Nephron (organoid): ENCODE data around the gene MBNL1.
A peak's percentile ranks its signal among the peaks of the same experiment; 100 is the strongest.

ENCODE experiments used
- H3K27ac Mint-ChIP-seq, 3 experiments: 2 replicates each; pipeline ENCODE4 v1.8.0; 2020; ENCODE audit warnings: mixed read lengths in 3 of 3, mild to moderate bottlenecking in 2 of 3, moderate library complexity in 1 of 3
- H3K27me3 Mint-ChIP-seq: 2 replicates; pipeline ENCODE4 v1.8.0; 2021; ENCODE audit warnings: low read depth, mild to moderate bottlenecking, moderate library complexity, mixed read lengths
- H3K36me3 Mint-ChIP-seq: 2 replicates; pipeline ENCODE4 v1.8.0; 2020; ENCODE audit warnings: low read depth, mixed read lengths
- H3K4me1 Mint-ChIP-seq: 2 replicates; pipeline ENCODE4 v1.8.0; 2020; ENCODE audit warnings: mixed read lengths
- H3K4me3 Mint-ChIP-seq, 3 experiments: 2 replicates each; pipeline ENCODE4 v1.8.0; 2020; ENCODE audit warnings: mild to moderate bottlenecking in 3 of 3, mixed read lengths in 3 of 3, moderate library complexity in 2 of 3
- H3K9me3 Mint-ChIP-seq: 2 replicates; pipeline ENCODE4 v1.8.0; 2020; ENCODE audit warnings: mixed read lengths
- TF ChIP-seq, protein P1 (sequence below), 3 experiments: fragments of 200-600 bp; sonication (generic); IDR thresholded peaks; one replicate each; pipeline ENCODE4 v1.5.0; 2021; ENCODE audit warnings: antibody characterized with exemption in 3 of 3; ENCODE audit not compliant: unreplicated experiment in 3 of 3

MBNL1 gene

DNA sequence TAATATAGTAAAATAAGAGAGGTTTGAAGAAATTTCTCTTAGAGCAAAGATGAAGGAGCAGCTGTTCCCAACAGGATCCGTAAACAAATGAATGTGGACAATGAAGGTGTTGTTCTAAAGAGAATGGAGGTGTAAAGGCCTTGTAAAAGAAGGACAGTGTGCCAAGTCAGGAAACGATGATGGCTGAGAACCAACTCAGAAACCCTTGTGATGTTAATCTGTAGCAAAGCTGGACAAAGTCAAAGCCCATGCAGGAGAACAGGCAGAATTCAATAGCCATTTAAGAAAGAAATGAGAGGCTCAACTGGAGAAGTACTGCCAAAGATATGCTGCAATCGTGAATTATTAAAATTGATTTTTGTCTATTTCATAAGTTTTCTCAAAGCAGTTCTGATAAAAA is 192.2 kb downstream of the MBNL1 start:
- no peaks in the 10 kb centered on the region for H3K9me3 Mint-ChIP-seq
- H3K4me3 Mint-ChIP-seq: no peak overlapping the region
- H3K27me3 Mint-ChIP-seq: no peaks in the 10 kb centered on the region
- no peak overlapping the region for H3K27ac Mint-ChIP-seq
- H3K36me3 Mint-ChIP-seq: peaks cover 31% of the 10 kb centered on the region
- TF ChIP-seq, protein P1, sequence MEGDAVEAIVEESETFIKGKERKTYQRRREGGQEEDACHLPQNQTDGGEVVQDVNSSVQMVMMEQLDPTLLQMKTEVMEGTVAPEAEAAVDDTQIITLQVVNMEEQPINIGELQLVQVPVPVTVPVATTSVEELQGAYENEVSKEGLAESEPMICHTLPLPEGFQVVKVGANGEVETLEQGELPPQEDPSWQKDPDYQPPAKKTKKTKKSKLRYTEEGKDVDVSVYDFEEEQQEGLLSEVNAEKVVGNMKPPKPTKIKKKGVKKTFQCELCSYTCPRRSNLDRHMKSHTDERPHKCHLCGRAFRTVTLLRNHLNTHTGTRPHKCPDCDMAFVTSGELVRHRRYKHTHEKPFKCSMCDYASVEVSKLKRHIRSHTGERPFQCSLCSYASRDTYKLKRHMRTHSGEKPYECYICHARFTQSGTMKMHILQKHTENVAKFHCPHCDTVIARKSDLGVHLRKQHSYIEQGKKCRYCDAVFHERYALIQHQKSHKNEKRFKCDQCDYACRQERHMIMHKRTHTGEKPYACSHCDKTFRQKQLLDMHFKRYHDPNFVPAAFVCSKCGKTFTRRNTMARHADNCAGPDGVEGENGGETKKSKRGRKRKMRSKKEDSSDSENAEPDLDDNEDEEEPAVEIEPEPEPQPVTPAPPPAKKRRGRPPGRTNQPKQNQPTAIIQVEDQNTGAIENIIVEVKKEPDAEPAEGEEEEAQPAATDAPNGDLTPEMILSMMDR (IDR thresholded peaks at IDR 0.05; ENCODE audit: unreplicated experiment in 3 of 3): no peak
- peaks cover 3% of the 10 kb centered on the region for H3K4me1 Mint-ChIP-seq

DNA sequence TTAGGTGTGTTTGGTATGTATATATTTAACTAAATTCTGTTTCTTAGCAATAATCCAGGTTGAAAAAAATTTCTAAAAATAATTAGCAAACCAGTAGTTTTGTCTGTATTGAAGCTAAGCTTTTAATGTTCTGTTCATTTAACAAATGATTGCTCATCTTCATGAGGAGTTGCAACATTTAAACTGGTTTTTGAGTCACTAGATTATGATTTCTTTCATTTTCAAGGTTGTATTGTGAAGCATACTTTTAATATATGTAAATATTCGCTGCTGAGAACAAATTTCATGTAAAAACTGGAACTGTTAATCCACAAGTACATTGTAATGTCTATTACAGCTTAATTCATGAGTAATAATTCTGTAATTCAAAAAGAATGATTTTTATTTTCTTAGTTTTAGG is 192.7 kb downstream of the MBNL1 start:
- Mint-ChIP-seq H3K36me3 (peaks cover 28% of the 10 kb centered on the region), H3K4me3 (no peak overlapping the region), H3K27ac (no peak overlapping the region), H3K4me1 (no peaks in the 10 kb centered on the region), H3K27me3 (no peaks in the 10 kb centered on the region), H3K9me3 (no peaks in the 10 kb centered on the region)
- TF ChIP-seq, protein P1 (IDR thresholded peaks at IDR 0.05; ENCODE audit: unreplicated experiment in 3 of 3): no peak

DNA sequence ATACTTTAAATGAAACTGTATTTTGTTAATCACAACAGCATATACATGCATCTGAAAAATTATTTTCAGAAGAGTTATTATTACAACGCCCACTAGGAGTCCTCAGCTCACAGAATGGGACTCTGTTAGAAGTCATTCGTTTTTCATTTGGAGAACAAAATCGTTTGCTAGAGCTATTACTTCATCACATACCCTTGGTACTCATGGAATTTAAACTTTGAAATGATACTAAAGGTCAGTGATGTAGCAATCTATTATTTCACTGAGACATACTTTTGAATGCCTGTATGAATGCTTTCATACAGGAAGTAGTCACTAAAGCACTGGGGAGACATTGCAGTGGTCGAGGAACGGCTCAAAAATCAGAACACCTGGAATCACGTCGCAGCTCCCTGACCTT is 198.1 kb downstream of the MBNL1 start:
- H3K27me3 Mint-ChIP-seq: no peaks in the 10 kb centered on the region

DNA sequence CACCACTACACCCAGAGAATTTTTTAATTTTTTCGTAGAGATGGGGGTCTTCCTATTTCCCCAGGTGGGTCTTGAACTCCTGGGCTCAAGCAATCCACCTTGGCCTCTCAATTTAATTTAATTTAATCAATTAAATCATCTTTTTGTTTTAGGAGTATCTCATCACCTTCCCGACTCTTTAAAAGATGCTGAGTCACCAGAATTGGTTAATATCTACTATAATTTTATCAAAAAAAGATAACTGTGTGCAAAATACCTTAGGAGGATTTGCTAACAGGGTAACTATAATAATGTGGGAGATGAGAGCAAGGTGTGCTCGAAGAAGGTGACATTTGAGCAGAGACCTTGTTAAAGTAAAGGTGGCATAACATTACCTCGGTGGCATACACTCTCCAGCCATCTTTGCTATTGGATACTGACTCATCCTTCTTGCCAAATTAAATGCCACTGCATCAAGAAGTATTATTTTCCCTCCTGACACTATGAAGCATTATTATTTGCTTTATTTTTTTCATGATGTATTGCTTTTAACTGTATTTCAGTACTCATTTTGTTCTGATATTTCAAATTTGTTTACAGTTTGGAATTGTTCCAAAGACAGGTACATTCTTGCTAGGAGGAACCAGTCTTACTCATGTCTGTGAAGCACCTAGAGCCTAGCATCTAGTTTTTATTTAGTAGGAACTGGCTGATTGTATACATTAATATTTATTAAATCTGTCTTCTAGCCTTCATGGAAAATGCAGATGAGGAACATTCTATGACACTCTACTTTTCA is 200.7 kb downstream of the MBNL1 start:
- peaks cover 6% of the 10 kb centered on the region for H3K27me3 Mint-ChIP-seq
- TF ChIP-seq, protein P1 (IDR thresholded peaks at IDR 0.05; ENCODE audit: unreplicated experiment in 3 of 3): no peak
- H3K4me3 Mint-ChIP-seq: no peak overlapping the region
- H3K36me3 Mint-ChIP-seq: peaks cover 4% of the 10 kb centered on the region
- no peaks in the 10 kb centered on the region for H3K4me1 Mint-ChIP-seq
- H3K27ac Mint-ChIP-seq: no peak overlapping the region
- H3K9me3 Mint-ChIP-seq: no peaks in the 10 kb centered on the region

More for the DNA sequence above, 198.1 kb downstream of the MBNL1 start:
- H3K36me3 Mint-ChIP-seq: peaks cover 9% of the 10 kb centered on the region
- H3K9me3 Mint-ChIP-seq: no peaks in the 10 kb centered on the region
- H3K4me1 Mint-ChIP-seq: no peaks in the 10 kb centered on the region
- no peak overlapping the region for H3K4me3 Mint-ChIP-seq
- TF ChIP-seq, protein P1 (IDR thresholded peaks at IDR 0.05; ENCODE audit: unreplicated experiment in 3 of 3): peak; percentile 30 to 47 (median 43)
- no peak overlapping the region for H3K27ac Mint-ChIP-seq

DNA sequence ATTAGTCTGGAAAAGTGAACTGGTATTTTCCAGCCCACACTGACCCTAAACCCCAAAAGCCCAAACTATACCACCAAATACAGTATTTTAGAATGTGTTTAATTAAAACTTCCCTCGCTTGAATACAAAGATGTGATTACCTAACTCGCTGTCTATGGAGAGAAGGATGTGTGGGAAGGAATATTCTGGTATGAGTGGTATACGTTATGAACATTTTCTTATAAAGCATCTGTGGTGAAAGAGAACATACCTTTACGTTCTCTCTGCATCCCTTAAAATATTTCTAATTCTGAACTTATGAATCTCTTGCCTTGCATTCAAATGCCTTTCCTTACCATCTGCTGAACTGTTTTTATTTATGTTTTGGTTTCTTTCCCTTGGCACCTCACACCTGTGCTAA is 201.4 kb downstream of the MBNL1 start:
- no peaks in the 10 kb centered on the region for H3K9me3 Mint-ChIP-seq
- no peak overlapping the region for H3K27ac Mint-ChIP-seq
- TF ChIP-seq, protein P1 (IDR thresholded peaks at IDR 0.05; ENCODE audit: unreplicated experiment in 3 of 3): no peak
- no peaks in the 10 kb centered on the region for H3K4me1 Mint-ChIP-seq
- H3K36me3 Mint-ChIP-seq: no peaks in the 10 kb centered on the region
- no peak overlapping the region for H3K4me3 Mint-ChIP-seq
- H3K27me3 Mint-ChIP-seq: peaks cover 6% of the 10 kb centered on the region

DNA sequence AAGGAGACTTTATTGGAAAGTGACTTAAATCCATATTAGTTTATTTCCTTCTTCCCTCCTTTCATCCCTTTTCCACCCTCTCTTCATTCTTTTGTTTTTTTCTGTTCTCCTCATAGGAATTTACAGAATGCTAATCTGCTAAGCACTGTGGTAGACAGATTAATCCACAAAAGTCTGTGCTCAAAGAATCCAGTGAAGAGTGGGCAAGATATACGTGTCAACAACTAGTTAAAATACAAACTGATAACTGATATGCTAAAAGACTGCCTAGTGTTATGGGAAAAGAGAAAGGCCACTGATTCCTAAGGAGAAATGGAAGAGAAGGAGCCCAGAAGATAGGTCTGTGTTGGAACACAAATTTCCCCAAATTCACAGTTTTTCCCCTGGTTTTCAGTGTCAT is 202.2 kb downstream of the MBNL1 start:
- H3K9me3 Mint-ChIP-seq: no peaks in the 10 kb centered on the region
- H3K36me3 Mint-ChIP-seq: no peaks in the 10 kb centered on the region
- TF ChIP-seq, protein P1 (IDR thresholded peaks at IDR 0.05; ENCODE audit: unreplicated experiment in 3 of 3): no peak
- H3K4me3 Mint-ChIP-seq: no peak overlapping the region
- H3K27me3 Mint-ChIP-seq: peaks cover 6% of the 10 kb centered on the region
- H3K27ac Mint-ChIP-seq: no peak overlapping the region
- H3K4me1 Mint-ChIP-seq: no peaks in the 10 kb centered on the region
